Measurements from ENCODE around the gene NECAB3. TPM values are rescaled to one million over a fixed set of nuclear protein-coding genes. Genes with fewer than 3 reads are reported as not detected.

Gene NECAB3
- total RNA-seq, 5 donors from 2014 or later (not counting 1 experiment from before 2014, with no cell fraction given), result 8.5 to 33.9 (median 28.9) TPM

DNA sequence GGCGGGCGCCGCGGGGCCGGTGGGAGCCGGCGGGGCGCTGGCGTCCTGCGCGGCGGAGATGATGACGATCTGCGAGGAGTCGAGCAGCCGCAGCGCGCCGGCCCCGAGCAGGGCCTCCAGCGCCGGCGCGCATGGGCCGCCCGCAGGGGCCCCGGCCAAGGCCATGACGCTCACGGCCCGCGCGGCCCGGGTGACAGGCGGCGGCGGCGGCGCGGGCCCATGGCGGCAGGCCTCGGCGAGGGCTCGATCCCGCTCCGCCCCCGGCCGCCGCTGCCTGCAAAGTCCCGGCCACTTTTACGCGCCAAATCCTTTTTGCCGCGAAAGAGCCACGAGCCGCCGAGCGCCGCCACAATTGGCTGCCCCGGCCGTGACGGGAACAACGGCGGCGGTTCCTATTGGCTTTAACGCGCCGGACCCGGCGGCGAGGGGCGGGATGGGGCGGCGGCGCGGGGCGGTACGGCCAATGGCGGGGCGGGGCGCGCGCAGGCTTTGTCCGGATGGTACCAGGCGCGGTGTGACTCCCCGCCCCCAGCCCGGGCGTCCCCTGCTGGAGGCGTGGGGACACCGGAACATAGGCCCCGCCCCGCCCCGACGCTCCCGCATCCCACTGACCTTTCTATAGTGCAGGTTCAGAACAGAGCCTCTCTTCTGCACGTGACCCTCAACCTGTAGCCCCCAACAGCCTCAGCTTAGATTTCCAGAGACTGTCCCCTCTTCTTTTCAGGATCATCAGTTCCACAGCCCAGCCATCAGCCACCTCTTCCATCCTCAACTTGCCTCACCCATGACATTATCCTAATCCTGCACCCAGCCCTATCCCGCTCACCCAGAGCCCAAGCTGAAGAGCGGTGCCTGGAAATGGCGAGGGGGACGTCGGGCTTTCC, 12.1 kb upstream of the NECAB3 start, which contains the start of gene E2F1:
E2F1 (minus strand) TSS at position 286 of the 884 bp plus-strand sequence; CDS start at position 165, 121 bp downstream.
- Mint-ChIP-seq H3K4me1 (peaks cover 30 to 52% (median 49%) of the 10 kb centered on the region in 3 donors), H3K27me3 (no peaks in the 10 kb centered on the region), H3K9me3 (no peaks in the 10 kb centered on the region), H3K4me3 (peak within 1 kb of the TSS; percentile 72 to 79 (median 75)), H3K27ac (peak within 1 kb of the TSS; percentile 81 to 88), H3K36me3 (no peaks in the 10 kb centered on the region)
- no peaks in the 10 kb centered on the region for H3K27me3 ChIP-seq (replicated peaks in 1 of 2; ENCODE audit: control insufficient read depth in 2 of 2, extremely low read depth in 1 of 2, insufficient read depth in 2 of 2, low read length in 1 of 2)
- peak within 1 kb of the TSS; percentile 59 for H3K27ac ChIP-seq (ENCODE audit: low read length)
- DNase-seq, result peak; percentile 78 to 96 (median 88)
- POLR2A ChIA-PET, result no interaction called here
- CTCF ChIA-PET, result interaction anchor here in 1 of 2 donors (1.0 kb wide), 1 partner anchor 46 kb away, joined by 3 read pairs; the partner anchor contains the start of gene ZNF341
- WGBS (ENCODE audit: insufficient coverage), result 4% methylated on average over 92 of the region's 101 CpGs
- no peaks in the 10 kb centered on the region for H3K9me3 ChIP-seq
- peak within 1 kb of the TSS; percentile 32 to 44 for H3K4me3 ChIP-seq (ENCODE audit: control insufficient read depth in 1 of 2, extremely low read depth in 1 of 2, low read length in 1 of 2)
- peak; percentile 91 to 95 (median 93) for ATAC-seq (replicated peaks in 1 of 4)
- no peaks in the 10 kb centered on the region for H3K36me3 ChIP-seq (ENCODE audit: control insufficient read depth in 2 of 2, extremely low read depth in 1 of 2, insufficient read depth in 1 of 2, low read length in 1 of 2)
- H3K4me1 ChIP-seq (ENCODE audit: control insufficient read depth in 1 of 2, extremely low read depth in 1 of 2, insufficient read depth in 2 of 2, low read length in 2 of 2), result peaks cover 27 to 42% of the 10 kb centered on the region in 2 experiments

DNA sequence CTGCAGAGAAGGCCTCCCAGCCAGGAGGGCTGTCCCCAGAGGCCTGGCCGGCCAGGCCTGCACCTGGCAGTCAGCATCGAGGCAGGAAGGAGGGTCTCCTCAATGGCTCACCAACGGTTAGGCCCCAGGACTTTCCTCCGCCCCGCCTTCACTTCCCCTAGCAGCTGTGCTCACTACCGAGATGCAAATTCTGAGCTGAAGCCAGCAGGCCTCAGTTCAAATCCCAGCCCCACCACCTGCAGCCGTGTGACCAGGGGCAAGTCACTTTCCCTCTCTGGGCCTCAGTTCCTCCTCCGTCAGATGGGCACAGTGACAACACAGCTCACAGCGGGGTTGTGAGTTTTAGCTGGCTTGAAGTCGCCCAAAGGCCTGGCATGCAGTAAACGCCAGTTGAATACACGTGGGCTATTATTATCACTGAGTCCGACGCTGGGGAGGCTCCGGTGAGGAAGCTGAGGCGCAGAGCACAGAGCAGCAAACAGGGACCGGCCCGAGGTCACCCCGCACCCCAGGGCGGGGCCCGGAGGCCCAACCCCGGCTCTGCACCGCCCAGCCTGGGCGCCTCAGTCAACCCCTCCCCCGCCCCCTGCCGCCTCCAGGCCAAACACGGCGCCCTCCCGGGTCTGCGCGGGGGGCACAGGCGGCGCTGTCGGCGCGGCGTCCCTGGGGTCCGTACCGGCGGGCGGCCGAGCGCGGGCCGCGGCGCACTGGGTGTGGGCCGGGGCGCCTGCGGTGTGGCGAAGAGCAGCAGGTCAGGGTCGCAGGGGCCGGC, 11.3 kb upstream of the NECAB3 start:
- DNase-seq, result peak in 6 of 35 experiments; percentile 15 to 48 (median 20)
- H3K4me1 ChIP-seq (ENCODE audit: control insufficient read depth in 1 of 2, extremely low read depth in 1 of 2, insufficient read depth in 2 of 2, low read length in 2 of 2), result peaks cover 29 to 36% of the 10 kb centered on the region in 2 experiments
- WGBS (ENCODE audit: insufficient coverage), result 1% methylated on average over 53 of the region's 53 CpGs
- ATAC-seq (replicated peaks in 1 of 4), result peak; percentile 11 to 34 (median 12)
- Mint-ChIP-seq H3K4me3 (peak overlapping the region; percentile 52 to 76 (median 64)), H3K27me3 (no peaks in the 10 kb centered on the region), H3K27ac (peak overlapping the region; percentile 31 to 48), H3K9me3 (no peaks in the 10 kb centered on the region), H3K4me1 (peaks cover 30 to 57% (median 49%) of the 10 kb centered on the region in 3 donors), H3K36me3 (no peaks in the 10 kb centered on the region)
- H3K4me3 ChIP-seq (ENCODE audit: control insufficient read depth in 1 of 2, extremely low read depth in 1 of 2, low read length in 1 of 2), result peak overlapping the region; percentile 7 to 32
- H3K9me3 ChIP-seq, result no peaks in the 10 kb centered on the region
- POLR2A ChIA-PET, result no interaction called here
- H3K36me3 ChIP-seq (ENCODE audit: control insufficient read depth in 2 of 2, extremely low read depth in 1 of 2, insufficient read depth in 1 of 2, low read length in 1 of 2), result no peaks in the 10 kb centered on the region
- CTCF ChIA-PET, result no interaction called here
- H3K27ac ChIP-seq (ENCODE audit: low read length), result no peak overlapping the region
- H3K27me3 ChIP-seq (replicated peaks in 1 of 2; ENCODE audit: control insufficient read depth in 2 of 2, extremely low read depth in 1 of 2, insufficient read depth in 2 of 2, low read length in 1 of 2), result no peaks in the 10 kb centered on the region

DNA sequence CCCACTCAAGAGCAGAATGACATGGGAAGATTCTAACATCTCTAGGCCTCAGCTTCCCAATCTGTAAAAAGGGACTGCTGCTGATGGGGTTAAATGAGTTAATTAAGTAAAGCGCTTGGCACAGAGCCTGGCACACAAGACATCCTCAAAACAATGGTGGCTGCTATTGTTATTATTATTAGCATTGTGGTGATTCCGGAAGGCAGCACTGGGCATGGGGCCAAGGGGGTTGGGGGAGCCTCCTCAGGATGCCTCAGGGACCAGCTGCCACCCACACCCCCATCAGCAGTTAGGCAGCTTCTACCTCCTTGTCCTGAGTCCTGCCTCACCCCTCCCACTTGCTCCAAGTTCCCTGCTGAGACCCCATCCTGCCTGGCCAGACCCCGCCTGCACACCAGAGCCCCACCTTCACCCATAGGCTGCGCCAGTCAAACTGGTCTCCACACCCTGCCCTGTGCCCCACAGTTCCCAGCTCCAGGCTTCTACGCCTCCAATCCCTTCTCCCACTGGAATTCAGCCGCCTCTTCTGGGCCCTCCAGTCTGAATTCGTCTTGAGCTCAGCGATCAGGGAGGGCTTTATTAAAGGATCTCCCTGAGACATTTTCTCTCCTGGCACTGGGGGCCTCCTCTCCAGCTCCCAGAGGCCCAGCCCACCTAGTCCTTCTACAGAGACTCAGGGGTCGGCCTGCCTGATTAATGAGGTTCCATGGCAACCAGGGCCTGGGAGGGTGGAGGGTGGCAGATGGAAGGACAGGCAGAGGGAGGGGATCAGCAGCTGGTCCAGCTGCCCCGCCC, 10.5 kb upstream of the NECAB3 start:
- ATAC-seq (replicated peaks in 1 of 4) (no peak), DNase-seq (no peak)
- peaks cover 26 to 53% (median 49%) of the 10 kb centered on the region in 3 donors for H3K4me1 Mint-ChIP-seq
- no peak overlapping the region for H3K27ac ChIP-seq (ENCODE audit: low read length)
- 67% methylated on average over 5 of the region's 10 CpGs for WGBS (ENCODE audit: insufficient coverage)
- H3K4me1 ChIP-seq (ENCODE audit: control insufficient read depth in 1 of 2, extremely low read depth in 1 of 2, insufficient read depth in 2 of 2, low read length in 2 of 2), result peaks cover 29 to 37% of the 10 kb centered on the region in 2 experiments
- no peaks in the 10 kb centered on the region for H3K27me3 ChIP-seq (replicated peaks in 1 of 2; ENCODE audit: control insufficient read depth in 2 of 2, extremely low read depth in 1 of 2, insufficient read depth in 2 of 2, low read length in 1 of 2)
- H3K4me3 Mint-ChIP-seq, result peak overlapping the region; percentile 52 to 76 (median 64)
- H3K9me3 Mint-ChIP-seq, result no peaks in the 10 kb centered on the region
- CTCF ChIA-PET, result no interaction called here
- H3K4me3 ChIP-seq (ENCODE audit: control insufficient read depth in 1 of 2, extremely low read depth in 1 of 2, low read length in 1 of 2), result no peak overlapping the region
- H3K9me3 ChIP-seq, result no peaks in the 10 kb centered on the region
- no peaks in the 10 kb centered on the region for H3K36me3 Mint-ChIP-seq
- no peaks in the 10 kb centered on the region for H3K36me3 ChIP-seq (ENCODE audit: control insufficient read depth in 2 of 2, extremely low read depth in 1 of 2, insufficient read depth in 1 of 2, low read length in 1 of 2)
- POLR2A ChIA-PET, result no interaction called here
- no peaks in the 10 kb centered on the region for H3K27me3 Mint-ChIP-seq
- H3K27ac Mint-ChIP-seq, result peak overlapping the region; percentile 39

DNA sequence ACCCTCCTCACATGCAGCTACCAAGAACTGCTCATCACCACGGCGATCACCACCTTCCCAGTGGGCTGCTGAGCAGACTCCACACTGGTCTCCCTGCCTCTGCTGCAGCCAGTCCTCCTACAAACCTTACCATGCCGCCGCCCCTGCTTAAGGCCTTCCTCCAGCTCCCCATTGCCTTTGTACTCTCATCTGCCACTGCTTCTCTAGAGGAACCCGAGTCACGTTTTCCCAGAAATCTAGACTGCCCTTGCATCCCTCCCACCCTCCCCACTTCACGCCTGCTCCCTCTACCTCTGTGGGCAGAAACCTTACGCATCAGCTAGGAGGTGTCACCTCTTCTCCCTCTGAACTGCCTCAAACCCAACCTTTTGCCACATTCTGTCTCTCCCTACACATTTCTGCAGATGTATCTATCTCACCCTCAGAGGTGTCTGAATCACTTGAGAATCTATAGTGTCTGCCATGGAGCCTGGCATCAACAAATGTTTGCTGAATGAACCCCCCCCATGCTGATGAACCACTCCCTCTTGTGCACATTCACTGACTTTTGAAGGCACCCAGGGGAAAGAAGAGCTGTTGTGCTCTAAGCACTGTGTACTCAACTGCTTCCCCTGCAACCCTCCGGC, 7.6 kb upstream of the NECAB3 start:
- Mint-ChIP-seq H3K9me3 (no peaks in the 10 kb centered on the region), H3K4me1 (peaks cover 36 to 56% (median 50%) of the 10 kb centered on the region in 3 donors), H3K27me3 (no peaks in the 10 kb centered on the region), H3K36me3 (no peaks in the 10 kb centered on the region), H3K27ac (peak overlapping the region in 1 of 2 donors; percentile 70), H3K4me3 (no peak overlapping the region)
- CTCF ChIA-PET, result no interaction called here
- Histone ChIP-seq H3K36me3 (ENCODE audit: control insufficient read depth in 2 of 2, extremely low read depth in 1 of 2, insufficient read depth in 1 of 2, low read length in 1 of 2) (no peaks in the 10 kb centered on the region), H3K4me1 (ENCODE audit: control insufficient read depth in 1 of 2, extremely low read depth in 1 of 2, insufficient read depth in 2 of 2, low read length in 2 of 2) (peaks cover 28 to 51% of the 10 kb centered on the region in 2 experiments), H3K27me3 (replicated peaks in 1 of 2; ENCODE audit: control insufficient read depth in 2 of 2, extremely low read depth in 1 of 2, insufficient read depth in 2 of 2, low read length in 1 of 2) (no peaks in the 10 kb centered on the region), H3K9me3 (no peaks in the 10 kb centered on the region), H3K4me3 (ENCODE audit: control insufficient read depth in 1 of 2, extremely low read depth in 1 of 2, low read length in 1 of 2) (no peak overlapping the region), H3K27ac (ENCODE audit: low read length) (no peak overlapping the region)
- POLR2A ChIA-PET, result no interaction called here
- DNase-seq (no peak), ATAC-seq (replicated peaks in 1 of 4) (no peak)
- 55% methylated on average over 7 of the region's 9 CpGs for WGBS (ENCODE audit: insufficient coverage)

- Histone ChIP-seq H3K4me3 (ENCODE audit: control insufficient read depth in 1 of 2, extremely low read depth in 1 of 2, low read length in 1 of 2) (no peak overlapping the region), H3K27ac (ENCODE audit: low read length) (no peak overlapping the region), H3K36me3 (ENCODE audit: control insufficient read depth in 2 of 2, extremely low read depth in 1 of 2, insufficient read depth in 1 of 2, low read length in 1 of 2) (no peaks in the 10 kb centered on the region), H3K27me3 (replicated peaks in 1 of 2; ENCODE audit: control insufficient read depth in 2 of 2, extremely low read depth in 1 of 2, insufficient read depth in 2 of 2, low read length in 1 of 2) (no peaks in the 10 kb centered on the region), H3K9me3 (no peaks in the 10 kb centered on the region), H3K4me1 (ENCODE audit: control insufficient read depth in 1 of 2, extremely low read depth in 1 of 2, insufficient read depth in 2 of 2, low read length in 2 of 2) (peaks cover 25 to 47% of the 10 kb centered on the region in 2 experiments)
- DNase-seq, result no peak
- H3K4me3 Mint-ChIP-seq, result no peak overlapping the region
- ATAC-seq (replicated peaks in 1 of 4), result no peak
- WGBS (ENCODE audit: insufficient coverage), result 85% methylated on average over 3 of the region's 5 CpGs
- no peaks in the 10 kb centered on the region for H3K27me3 Mint-ChIP-seq
- CTCF ChIA-PET, result no interaction called here
- H3K36me3 Mint-ChIP-seq, result no peaks in the 10 kb centered on the region
- H3K4me1 Mint-ChIP-seq, result peaks cover 31 to 55% (median 47%) of the 10 kb centered on the region in 3 donors
- POLR2A ChIA-PET, result no interaction called here
- H3K27ac Mint-ChIP-seq, result peak overlapping the region in 1 of 2 donors; percentile 70
- no peaks in the 10 kb centered on the region for H3K9me3 Mint-ChIP-seq
Observed at GRCh38 chr20:33681288-33681687, 7.1 kb upstream of the NECAB3 start.
